Choroid plexus epithelial cell (primary cell): ENCODE measurements around the gene PYGO2.

ENCODE experiments used
- DNase-seq: peaks from one replicate; pipeline ENCODE4 v3.0.0-alpha.2; 2010; ENCODE audit warnings: low read depth
- H3K4me3 ChIP-seq: 2 replicates; pipeline ENCODE4 v1.5.1; 2011; ENCODE audit warnings: low read depth, mild to moderate bottlenecking, control low read depth, low read length, moderate library complexity
- TF ChIP-seq, protein P1 (sequence below): conservative IDR thresholded peaks from 2 replicates; pipeline ENCODE4 v1.5.1; 2011; ENCODE audit warnings: low read depth, mild to moderate bottlenecking, control low read depth, inconsistent platforms, low read length, moderate library complexity

Gene PYGO2

DNA sequence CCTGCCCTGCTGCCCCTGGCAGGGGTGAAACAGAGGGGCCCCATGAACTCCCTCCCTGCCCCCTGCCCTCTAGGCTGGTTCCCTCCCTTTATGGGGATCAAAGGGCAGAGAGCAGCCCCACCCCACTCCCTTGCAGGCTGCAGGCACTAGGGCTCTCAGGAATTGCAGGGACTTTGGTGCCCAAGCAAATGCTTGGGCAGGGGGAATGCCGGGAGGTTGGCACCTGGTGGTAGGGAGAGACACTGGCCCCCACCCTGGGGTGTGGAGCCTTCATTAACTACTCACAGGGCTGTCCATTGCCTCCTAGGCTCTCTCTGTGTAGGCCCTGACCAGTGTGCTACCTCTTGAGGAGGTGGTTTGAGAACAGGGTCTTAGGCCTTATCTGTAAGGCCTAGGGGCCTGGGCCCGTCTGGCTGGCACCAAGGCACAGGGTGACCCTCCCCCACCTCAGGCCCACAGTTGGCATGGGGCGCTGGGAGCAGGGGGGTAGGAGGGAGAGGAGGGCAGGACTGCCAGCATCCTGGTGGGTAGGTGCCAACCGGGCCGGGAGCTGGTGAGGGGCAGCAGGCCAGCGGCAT is 45.8 kb upstream of the PYGO2 start:
- DNase-seq = no peak
- H3K4me3 ChIP-seq = no peak overlapping the region
- TF ChIP-seq, protein P1, sequence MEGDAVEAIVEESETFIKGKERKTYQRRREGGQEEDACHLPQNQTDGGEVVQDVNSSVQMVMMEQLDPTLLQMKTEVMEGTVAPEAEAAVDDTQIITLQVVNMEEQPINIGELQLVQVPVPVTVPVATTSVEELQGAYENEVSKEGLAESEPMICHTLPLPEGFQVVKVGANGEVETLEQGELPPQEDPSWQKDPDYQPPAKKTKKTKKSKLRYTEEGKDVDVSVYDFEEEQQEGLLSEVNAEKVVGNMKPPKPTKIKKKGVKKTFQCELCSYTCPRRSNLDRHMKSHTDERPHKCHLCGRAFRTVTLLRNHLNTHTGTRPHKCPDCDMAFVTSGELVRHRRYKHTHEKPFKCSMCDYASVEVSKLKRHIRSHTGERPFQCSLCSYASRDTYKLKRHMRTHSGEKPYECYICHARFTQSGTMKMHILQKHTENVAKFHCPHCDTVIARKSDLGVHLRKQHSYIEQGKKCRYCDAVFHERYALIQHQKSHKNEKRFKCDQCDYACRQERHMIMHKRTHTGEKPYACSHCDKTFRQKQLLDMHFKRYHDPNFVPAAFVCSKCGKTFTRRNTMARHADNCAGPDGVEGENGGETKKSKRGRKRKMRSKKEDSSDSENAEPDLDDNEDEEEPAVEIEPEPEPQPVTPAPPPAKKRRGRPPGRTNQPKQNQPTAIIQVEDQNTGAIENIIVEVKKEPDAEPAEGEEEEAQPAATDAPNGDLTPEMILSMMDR = no peak

DNA sequence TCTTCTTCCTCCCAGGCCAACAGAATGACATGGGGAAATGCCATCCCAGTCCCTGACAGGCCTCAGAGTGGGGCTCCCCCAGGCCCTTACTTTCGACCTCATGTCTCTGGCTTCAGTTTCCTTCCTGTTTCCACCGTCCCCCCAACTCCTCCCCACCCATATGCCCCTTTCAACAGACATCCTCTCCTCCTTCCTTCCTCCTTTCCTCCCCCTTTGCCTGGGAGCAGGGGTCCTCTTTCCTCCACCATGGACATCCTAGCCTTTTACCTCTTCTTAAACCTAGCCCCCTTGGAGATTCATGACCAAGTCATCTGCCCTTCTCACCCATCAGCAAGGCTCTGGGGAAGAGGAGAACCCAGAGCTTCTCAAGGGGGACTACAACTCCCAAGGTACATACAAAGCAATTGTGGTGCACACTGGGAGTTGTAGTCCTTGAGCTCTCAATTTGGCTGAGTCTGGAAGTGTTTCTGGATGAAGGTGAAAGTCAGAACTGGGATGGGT is 45.1 kb upstream of the PYGO2 start:
- TF ChIP-seq, protein P1 = no peak
- H3K4me3 ChIP-seq = no peak overlapping the region
- DNase-seq = peak; percentile 56

DNA sequence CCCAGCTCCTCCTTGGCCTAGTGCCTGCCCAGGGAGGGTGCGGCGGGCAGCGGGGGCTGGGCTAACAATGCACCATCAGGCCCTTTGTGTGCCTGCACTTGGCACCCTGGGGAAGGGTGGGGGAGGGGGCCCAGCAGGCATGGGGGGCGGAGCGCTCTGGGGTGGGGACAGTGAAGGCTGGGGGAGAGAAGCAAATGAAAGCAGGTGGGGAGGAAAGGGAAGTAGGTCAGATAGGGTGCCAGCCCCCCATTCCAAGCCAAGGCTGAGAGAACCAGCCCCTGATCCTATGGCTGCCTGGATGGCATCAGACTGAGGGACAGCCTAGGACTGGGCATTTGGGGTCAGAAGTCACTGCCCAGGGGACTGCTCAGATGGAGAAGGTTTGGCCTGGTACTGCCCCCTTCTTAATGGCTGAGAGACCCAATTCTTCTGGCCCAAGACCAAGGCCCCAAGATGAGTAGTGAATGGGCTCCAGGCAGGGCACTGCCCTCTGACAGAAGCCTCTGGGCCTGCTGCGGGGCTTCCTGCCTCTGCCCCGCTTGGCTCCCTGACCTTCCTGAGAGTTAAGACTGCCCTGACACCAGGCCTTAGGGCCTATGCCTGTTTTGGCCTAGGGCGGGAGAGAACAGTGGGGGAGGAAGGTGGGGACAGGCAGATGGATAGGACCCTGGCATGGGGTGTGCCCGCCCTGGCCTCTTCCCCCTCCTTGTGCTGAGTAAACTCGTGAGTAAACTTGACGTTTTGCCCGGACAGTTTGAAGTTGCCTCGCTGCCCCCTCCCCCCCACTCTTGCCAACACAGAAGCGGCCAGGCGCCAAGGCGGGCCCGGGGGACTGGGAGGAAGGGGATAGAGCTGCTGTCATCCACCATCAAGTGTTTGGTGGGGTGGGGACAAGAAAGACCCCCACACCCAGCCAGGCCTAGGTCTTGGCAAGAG is 43.8 kb upstream of the PYGO2 start:
- TF ChIP-seq, protein P1 = no peak
- no peak overlapping the region for H3K4me3 ChIP-seq
- no peak for DNase-seq

DNA sequence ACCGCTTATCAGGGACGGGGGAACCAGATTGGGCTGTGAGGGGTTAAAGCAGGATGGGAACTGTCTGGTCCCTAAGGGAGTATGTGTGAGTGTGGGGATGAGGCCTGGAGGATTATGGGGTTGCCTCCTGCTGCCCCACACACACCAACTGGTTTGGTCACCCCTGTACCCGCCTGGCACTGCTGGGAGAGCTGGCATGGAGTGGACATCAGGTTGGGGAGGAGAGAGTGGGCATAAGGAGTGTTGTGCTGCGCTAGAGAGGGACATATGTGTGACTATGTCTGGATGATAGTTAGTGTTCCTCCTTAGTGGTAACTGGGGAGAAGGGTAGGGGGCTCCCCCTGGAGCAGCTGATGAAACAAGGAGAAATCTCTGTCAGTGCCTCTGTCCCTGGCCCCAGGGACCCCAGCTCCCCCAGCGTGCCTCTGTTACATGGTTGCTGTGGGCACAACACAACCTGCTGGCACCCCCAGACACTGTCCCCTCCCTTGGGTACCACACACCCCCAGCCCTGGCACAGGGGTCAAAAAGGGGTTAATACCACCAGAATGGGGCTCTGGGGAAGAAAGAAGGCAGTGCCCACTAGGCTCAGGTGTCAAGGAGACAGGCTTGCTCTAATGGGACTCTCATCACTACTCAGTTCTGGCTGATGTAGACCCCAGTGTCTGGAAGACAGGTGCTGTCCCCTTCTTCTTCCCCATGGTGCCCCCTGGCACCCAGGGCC is 42.9 kb upstream of the PYGO2 start:
- peak overlapping the region; percentile 86 for H3K4me3 ChIP-seq
- TF ChIP-seq, protein P1 = no peak
- DNase-seq = peak; percentile 19

DNA sequence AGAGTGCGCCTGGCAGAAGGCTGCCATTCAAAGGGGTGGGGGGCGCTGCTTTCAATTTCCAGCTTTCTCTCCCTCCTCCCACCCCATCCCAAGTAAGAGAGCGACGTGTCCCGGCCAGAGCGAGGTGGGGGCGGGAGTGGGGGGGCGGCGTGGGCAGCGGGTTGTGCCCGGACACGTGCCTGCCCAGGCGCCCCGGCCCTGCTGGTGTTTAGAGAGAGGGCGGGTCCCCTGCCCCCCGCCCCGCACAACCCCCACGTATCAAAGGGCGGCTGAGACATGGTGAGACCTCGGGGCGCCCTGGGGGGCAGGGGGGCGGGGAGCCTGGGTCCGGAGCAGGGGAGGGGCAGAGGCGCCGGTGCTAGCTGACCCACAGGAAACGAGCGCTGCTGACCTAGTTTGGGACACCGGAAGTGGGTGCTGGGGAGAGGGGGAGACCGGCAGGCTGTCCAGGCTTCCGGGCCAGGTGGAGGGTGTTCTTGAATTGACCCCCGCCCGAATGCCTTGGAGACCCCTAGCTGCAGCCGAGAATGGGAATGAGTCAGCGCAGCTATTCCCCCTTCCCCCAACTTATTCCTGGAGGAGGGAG is 42.3 kb upstream of the PYGO2 start:
- DNase-seq = peak; percentile 39
- H3K4me3 ChIP-seq = peak overlapping the region; percentile 86
- TF ChIP-seq, protein P1 = no peak

DNA sequence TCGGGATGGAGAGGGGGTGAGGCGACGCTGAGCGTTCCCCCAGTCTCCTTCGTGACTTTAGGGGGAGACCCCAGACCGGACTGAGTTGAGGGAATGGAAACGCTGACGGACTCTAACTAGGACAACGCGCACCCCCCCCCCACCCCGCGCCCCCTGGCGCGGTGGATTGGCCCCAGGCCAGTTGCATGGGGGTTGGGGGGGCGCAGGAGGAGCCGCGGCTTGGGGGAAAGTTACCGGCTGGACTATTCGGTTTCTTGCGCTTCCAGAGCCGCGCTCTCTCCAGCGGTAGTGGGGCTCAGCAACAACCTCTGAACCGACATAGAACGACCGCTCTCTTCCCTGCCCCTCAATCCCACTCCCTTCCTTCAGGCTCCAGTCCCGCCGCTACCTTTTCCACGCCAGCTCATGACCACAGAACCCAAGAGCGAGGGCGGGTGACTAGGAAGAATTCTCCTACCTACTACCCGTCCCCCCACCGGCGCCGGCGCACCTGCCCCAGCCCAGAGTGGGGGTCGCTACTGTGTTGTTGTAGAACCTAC is 41.7 kb upstream of the PYGO2 start:
- peak overlapping the region; percentile 86 for H3K4me3 ChIP-seq
- DNase-seq = peak; percentile 28
- TF ChIP-seq, protein P1 = no peak
